GM12878 (cell line): Measurements from ENCODE around the gene INPP5D. TPM values are rescaled to one million over a fixed set of nuclear protein-coding genes. Genes with fewer than 3 reads are reported as not detected.
A peak's percentile ranks its signal among the peaks of the same experiment; 100 is the strongest.

Experiments used
- ATAC-seq: fragments of 200-7000 bp; cut with Tn5 transposase; 3 replicates; pipeline ENCODE4 v1.9.1; 2020; ENCODE audit warnings: mild to moderate bottlenecking, moderate library complexity
- BruUV-seq: library from RNA; stranded (reverse); fragments of 400-500 nt; replicated peaks from 2 replicates; lab custom pipeline; 2021; lab: Mats Ljungman, UMichigan
- CTCF ChIA-PET: fragments of 300-600 bp; sonication (Branson Sonifier 250); formaldehyde crosslinking; extraction: SDS; loops from one replicate; lab custom pipeline; 2021; ENCODE audit warnings: inconsistent platforms; lab: Yijun Ruan, JAX
- POLR2A ChIA-PET: fragments of 350-600 bp; formaldehyde crosslinking; extraction: SDS; loops from one replicate; lab custom pipeline; 2021; ENCODE audit warnings: inconsistent platforms; lab: Charles Lee
- RAD21 ChIA-PET: fragments of 300-600 bp; sonication (Branson Sonifier 250); formaldehyde crosslinking; loops from one replicate; lab custom pipeline; 2023; ENCODE audit warnings: antibody characterized with exemption; ENCODE audit not compliant: unreplicated experiment; lab: Charles Lee
- SMC1A ChIA-PET: fragments of 300-600 bp; sonication (Branson Sonifier 250); formaldehyde crosslinking; loops from one replicate; lab custom pipeline; 2023; ENCODE audit not compliant: unreplicated experiment, uncharacterized antibody; lab: Charles Lee
- DNase-seq: peaks from one replicate; pipeline ENCODE4 v3.0.0-alpha.2; 2011; ENCODE audit warnings: low read depth, low spot score
- FAIRE-seq: peaks from 3 replicates; lab custom pipeline; 2011; peaks lifted over from hg19 to GRCh38; lab: Jason Lieb, UNC
- H2AFZ ChIP-seq: 2 replicates; pipeline ENCODE4 v1.6.0; 2011; ENCODE audit warnings: low read depth, low read length, control low read depth; ENCODE audit not compliant: control insufficient read depth
- H3K27ac ChIP-seq: 2 replicates; pipeline ENCODE4 v1.5.1; 2011; ENCODE audit warnings: control low read depth; ENCODE audit not compliant: control insufficient read depth, insufficient read depth
- H3K27me3 ChIP-seq, 2 experiments: replicated peaks in 1 of 2; 2 replicates each; pipeline versions ENCODE4 v1.6.0 to v1.6.1; 2011; ENCODE audit warnings: low read length in 1 of 2; ENCODE audit not compliant: control insufficient read depth in 2 of 2, insufficient read depth in 2 of 2
- H3K36me3 ChIP-seq, 2 experiments: 2 replicates each; pipeline ENCODE4 v1.5.1; 2011; ENCODE audit warnings: low read length in 1 of 2; ENCODE audit not compliant: control insufficient read depth in 2 of 2, insufficient read depth in 2 of 2
- H3K4me1 ChIP-seq: 2 replicates; pipeline ENCODE4 v1.6.1; 2011; ENCODE audit warnings: mild to moderate bottlenecking, low read length, moderate library complexity, mixed read lengths; ENCODE audit not compliant: control insufficient read depth, insufficient read depth
- H3K4me2 ChIP-seq: 2 replicates; pipeline ENCODE4 v1.6.0; 2011; ENCODE audit warnings: control low read depth; ENCODE audit not compliant: control insufficient read depth, insufficient read depth
- H3K4me3 ChIP-seq: fragments of 200-600 bp; sonication (generic); 2 replicates; pipeline ENCODE4 v1.5.1; 2016
- H3K79me2 ChIP-seq: 2 replicates; pipeline ENCODE4 v1.6.0; 2011; ENCODE audit warnings: low read length; ENCODE audit not compliant: control insufficient read depth, insufficient read depth
- H3K9ac ChIP-seq: 2 replicates; pipeline ENCODE4 v1.8.0; 2011; ENCODE audit warnings: low read length, control low read depth, mixed read lengths; ENCODE audit not compliant: control insufficient read depth, insufficient read depth
- H3K9me3 ChIP-seq: replicated peaks from 3 replicates; pipeline ENCODE4 v1.5.1; 2011; ENCODE audit warnings: mild to moderate bottlenecking, low read length; ENCODE audit not compliant: control insufficient read depth, insufficient read depth
- H4K20me1 ChIP-seq: 2 replicates; pipeline ENCODE4 v1.6.0; 2011; ENCODE audit not compliant: control insufficient read depth, insufficient read depth
- BACH1 ChIP-seq: fragments of 450-650 bp; IDR thresholded peaks from 2 replicates; pipeline ENCODE4 v1.6.1; 2017; ENCODE audit warnings: mild to moderate bottlenecking, borderline replicate concordance
- BCL11A ChIP-seq: IDR thresholded peaks from 2 replicates; pipeline ENCODE4 v1.6.1; 2011; ENCODE audit warnings: low read depth, low read length
- JUNB ChIP-seq: IDR thresholded peaks from 2 replicates; pipeline ENCODE4 v1.6.1; 2016; ENCODE audit warnings: antibody characterized with exemption, mild to moderate bottlenecking
- NFXL1 ChIP-seq: fragments of 450-650 bp; IDR thresholded peaks from 2 replicates; pipeline ENCODE4 v1.6.1; 2017; ENCODE audit warnings: antibody characterized with exemption, mild to moderate bottlenecking, borderline replicate concordance
- SUZ12 ChIP-seq: fragments of 200-600 bp; sonication (generic); IDR thresholded peaks from one replicate; pipeline ENCODE4 v1.6.1; 2018; ENCODE audit warnings: antibody characterized with exemption, mild to moderate bottlenecking; ENCODE audit not compliant: unreplicated experiment
- WGBS: methylation state at CpG from one replicate; pipeline ENCODE4 v1.1.6; 2016; ENCODE audit warnings: low lambda C conversion rate; ENCODE audit not compliant: insufficient replicate concordance, insufficient coverage; ENCODE audit errors: missing lambda C conversion rate; 5-methylcytosine and 5-hydroxymethylcytosine counted together
- in situ Hi-C: fragments of 300-500 bp; cut with MboI; formaldehyde crosslinking; loops from 9 replicates; pipeline ENCODE4 v1.14.3; 2018; ENCODE audit warnings: mixed read lengths
- intact Hi-C: fragments of 100-400 bp; cut with micrococcal nuclease; formaldehyde crosslinking; loops from one replicate; pipeline ENCODE4 v1.14.2; 2022; ENCODE audit not compliant: unreplicated experiment
- polyA plus RNA-seq, 11 experiments: library from polyadenylated mRNA; depleted of rRNA in 4 of 11; unstranded in 6 of 11; stranded (reverse) in 5 of 11; fragments of >200 nt; fragmentation: Nextera tagmentation in 4 of 11; fragmentation: Illumina TruSeq in 1 of 11; extraction: Ambion mirVana in 4 of 11; extraction: Trizol in 1 of 11; gene quantifications; 1 replicate in 1 of 11; 2 replicates in 10 of 11; pipeline versions ENCODE4 v1.2.1 to v1.2.3, GENCODE V29; 2011 to 2016; ENCODE audit warnings: inconsistent platforms in 2 of 11, missing spikeins in 2 of 11, low read depth in 1 of 11
- total RNA-seq, 4 experiments: library from RNA; depleted of rRNA in 3 of 4; stranded (reverse); fragments of >200 nt in 3 of 4; fragmentation: Illumina TruSeq in 1 of 4; extraction: Trizol in 1 of 4; gene quantifications; 2 replicates each; pipeline versions ENCODE4 v1.2.1 to v1.2.3, GENCODE V29; 2013 to 2021
- TF ChIP-seq, protein P1 (sequence below): fragments of 450-650 bp; formaldehyde crosslinking; IDR thresholded peaks from 2 replicates; pipeline ENCODE4 v1.5.0; 2022; ENCODE audit warnings: mild to moderate bottlenecking, missing genetic modification characterization
- TF ChIP-seq, protein P2 (sequence below): fragments of 450-650 bp; IDR thresholded peaks from 2 replicates; pipeline ENCODE4 v1.6.1; 2016; ENCODE audit warnings: mild to moderate bottlenecking

The INPP5D gene
- total and polyA plus RNA-seq, 10 of the 15 experiments (the other 5 are each of a cell fraction or from before 2014, with no cell fraction given) = 11.8 to 139 (median 88.8) TPM

DNA sequence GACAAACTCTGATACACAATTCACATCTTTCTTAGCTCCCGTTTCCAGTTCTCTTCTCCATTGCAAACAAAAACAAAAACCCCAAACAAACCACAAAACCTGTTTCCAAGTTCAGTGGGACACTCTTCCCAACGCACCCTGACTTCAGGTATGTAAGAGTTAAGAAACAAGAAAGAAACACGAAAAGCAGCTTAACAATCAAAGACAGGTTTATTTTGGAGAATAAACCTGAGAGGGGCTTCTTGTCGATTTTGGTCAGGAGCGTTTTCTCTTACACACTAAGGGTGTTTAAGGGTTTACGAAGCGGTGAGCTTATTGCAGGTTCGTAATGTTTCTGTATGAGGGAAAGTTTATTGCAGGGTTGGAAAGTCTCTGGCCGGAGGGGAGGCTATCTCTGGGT lies 190.4 kb downstream of the INPP5D start:
- DNase-seq = no peak
- Histone ChIP-seq H3K36me3 (0 out of 4 replicates have a peak, but pooled peaks cover 0 to 5% of the 10 kb centered on the region in 2 experiments), H3K4me1 (peaks cover 4% of the 10 kb centered on the region; the same call in 1 of the 2 replicates), H4K20me1 (no peaks in the 10 kb centered on the region), H3K79me2 (peaks cover 39% of the 10 kb centered on the region), H3K27me3 (no peaks in the 10 kb centered on the region), H2AFZ (peak overlapping the region; percentile 99), H3K4me2 (no peak overlapping the region), H3K9me3 (no peaks in the 10 kb centered on the region), H3K27ac (peak overlapping the region; percentile 95), H3K9ac (no peak overlapping the region), H3K4me3 (no peak overlapping the region)
- FAIRE-seq = no peak
- ATAC-seq = no peak
- intact Hi-C loops (loop anchor here (5.0 to 10.0 kb wide), 5 partner anchors 48 to 643 kb away; no protein-coding TSS in a partner anchor), in situ Hi-C loops (loop anchor here (5.0 kb wide), 1 partner anchor 398 kb away; no protein-coding TSS in a partner anchor)
- ChIA-PET CTCF (interaction anchor here (0.6 to 4.6 kb wide), 35 partner anchors 7 to 492 kb away, joined by 3 to 36 read pairs (median 5); partner anchors contain the start of gene INPP5D), RAD21 (interaction anchor here (0.6 to 4.0 kb wide), 14 partner anchors 8 to 418 kb away, joined by 3 to 34 read pairs (median 4); partner anchors contain the start of genes INPP5D and NEU2), POLR2A (interaction anchor here (0.8 to 3.1 kb wide), 5 partner anchors 10 to 190 kb away, joined by 3 to 12 read pairs (median 6); no protein-coding TSS in a partner anchor), SMC1A (interaction anchor here (0.7 to 3.4 kb wide), 22 partner anchors 9 to 441 kb away, joined by 3 to 29 read pairs (median 4); partner anchors contain the start of gene INPP5D)
- no peak for TF ChIP-seq JUNB
- TF ChIP-seq, protein P1, sequence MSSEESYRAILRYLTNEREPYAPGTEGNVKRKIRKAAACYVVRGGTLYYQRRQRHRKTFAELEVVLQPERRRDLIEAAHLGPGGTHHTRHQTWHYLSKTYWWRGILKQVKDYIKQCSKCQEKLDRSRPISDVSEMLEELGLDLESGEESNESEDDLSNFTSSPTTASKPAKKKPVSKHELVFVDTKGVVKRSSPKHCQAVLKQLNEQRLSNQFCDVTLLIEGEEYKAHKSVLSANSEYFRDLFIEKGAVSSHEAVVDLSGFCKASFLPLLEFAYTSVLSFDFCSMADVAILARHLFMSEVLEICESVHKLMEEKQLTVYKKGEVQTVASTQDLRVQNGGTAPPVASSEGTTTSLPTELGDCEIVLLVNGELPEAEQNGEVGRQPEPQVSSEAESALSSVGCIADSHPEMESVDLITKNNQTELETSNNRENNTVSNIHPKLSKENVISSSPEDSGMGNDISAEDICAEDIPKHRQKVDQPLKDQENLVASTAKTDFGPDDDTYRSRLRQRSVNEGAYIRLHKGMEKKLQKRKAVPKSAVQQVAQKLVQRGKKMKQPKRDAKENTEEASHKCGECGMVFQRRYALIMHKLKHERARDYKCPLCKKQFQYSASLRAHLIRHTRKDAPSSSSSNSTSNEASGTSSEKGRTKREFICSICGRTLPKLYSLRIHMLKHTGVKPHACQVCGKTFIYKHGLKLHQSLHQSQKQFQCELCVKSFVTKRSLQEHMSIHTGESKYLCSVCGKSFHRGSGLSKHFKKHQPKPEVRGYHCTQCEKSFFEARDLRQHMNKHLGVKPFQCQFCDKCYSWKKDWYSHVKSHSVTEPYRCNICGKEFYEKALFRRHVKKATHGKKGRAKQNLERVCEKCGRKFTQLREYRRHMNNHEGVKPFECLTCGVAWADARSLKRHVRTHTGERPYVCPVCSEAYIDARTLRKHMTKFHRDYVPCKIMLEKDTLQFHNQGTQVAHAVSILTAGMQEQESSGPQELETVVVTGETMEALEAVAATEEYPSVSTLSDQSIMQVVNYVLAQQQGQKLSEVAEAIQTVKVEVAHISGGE (CRISPR knock-in tag) = no peak
- TF ChIP-seq, protein P2, sequence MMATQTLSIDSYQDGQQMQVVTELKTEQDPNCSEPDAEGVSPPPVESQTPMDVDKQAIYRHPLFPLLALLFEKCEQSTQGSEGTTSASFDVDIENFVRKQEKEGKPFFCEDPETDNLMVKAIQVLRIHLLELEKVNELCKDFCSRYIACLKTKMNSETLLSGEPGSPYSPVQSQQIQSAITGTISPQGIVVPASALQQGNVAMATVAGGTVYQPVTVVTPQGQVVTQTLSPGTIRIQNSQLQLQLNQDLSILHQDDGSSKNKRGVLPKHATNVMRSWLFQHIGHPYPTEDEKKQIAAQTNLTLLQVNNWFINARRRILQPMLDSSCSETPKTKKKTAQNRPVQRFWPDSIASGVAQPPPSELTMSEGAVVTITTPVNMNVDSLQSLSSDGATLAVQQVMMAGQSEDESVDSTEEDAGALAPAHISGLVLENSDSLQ = no peak
- no peak for TF ChIP-seq NFXL1
- no peak for TF ChIP-seq SUZ12
- TF ChIP-seq BACH1 = no peak
- no peak for TF ChIP-seq BCL11A
- WGBS = 97% methylated on average over 9 of the region's 9 CpGs
- no TSS peak for BruUV-seq
